ENCODE data around the gene NOS1. TPM values are rescaled to one million over a fixed set of nuclear protein-coding genes. Genes with fewer than 3 reads are reported as not detected.

Gene NOS1
- total RNA-seq, 4 donors from 2014 or later = 0.79 to 1.6 (median 0.96) TPM; not detected in 1

DNA sequence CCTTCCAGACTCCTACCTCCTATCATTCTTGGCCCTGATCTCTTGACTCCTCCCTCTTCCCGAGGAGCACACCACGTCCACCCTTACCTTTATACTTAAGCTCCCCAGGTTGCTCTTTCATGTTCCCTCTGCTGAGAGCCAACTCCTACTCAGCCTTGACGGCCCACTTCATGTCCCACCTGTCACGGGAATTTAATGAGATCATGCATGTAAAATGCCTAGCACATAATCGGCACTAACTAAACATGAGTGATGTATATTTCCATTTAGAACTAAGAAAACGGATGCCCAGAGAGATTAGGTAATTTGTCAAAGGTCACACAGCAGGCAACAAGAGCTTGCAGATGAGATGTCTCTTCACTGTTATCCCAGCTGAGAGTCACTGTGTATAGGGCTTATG lies 45.1 kb downstream of the NOS1 start:
- Histone ChIP-seq H3K4me1 (no peaks in the 10 kb centered on the region), H3K9me3 (no peaks in the 10 kb centered on the region), H3K27me3 (no peaks in the 10 kb centered on the region), H3K27ac (no peak overlapping the region), H3K4me3 (no peak overlapping the region), H3K36me3 (no peaks in the 10 kb centered on the region)
- intact Hi-C loops (cut with DNase I; ENCODE audit: low total_unique reads) = no loop called here
- in situ Hi-C loops (cut with MboI; ENCODE audit: low pct_ligation_motif_present in 1 of 4, low pct_unique_long_range_greater_than_20kb in 1 of 4, low sequenced_read_pairs in 3 of 4) = no loop called here
- WGBS, 2 donors (ENCODE audit: low coverage in 1 of 2) = 81 to 84% methylated on average over 2 to 6 of the region's 6 CpGs
- TF ChIP-seq POLR2AphosphoS5 (IDR thresholded peaks at IDR 0.05) (no peak), EP300 (IDR thresholded peaks at IDR 0.05; ENCODE audit: low read depth) (no peak), POLR2A (IDR thresholded peaks at IDR 0.05) (no peak)
- TF ChIP-seq, protein P1, sequence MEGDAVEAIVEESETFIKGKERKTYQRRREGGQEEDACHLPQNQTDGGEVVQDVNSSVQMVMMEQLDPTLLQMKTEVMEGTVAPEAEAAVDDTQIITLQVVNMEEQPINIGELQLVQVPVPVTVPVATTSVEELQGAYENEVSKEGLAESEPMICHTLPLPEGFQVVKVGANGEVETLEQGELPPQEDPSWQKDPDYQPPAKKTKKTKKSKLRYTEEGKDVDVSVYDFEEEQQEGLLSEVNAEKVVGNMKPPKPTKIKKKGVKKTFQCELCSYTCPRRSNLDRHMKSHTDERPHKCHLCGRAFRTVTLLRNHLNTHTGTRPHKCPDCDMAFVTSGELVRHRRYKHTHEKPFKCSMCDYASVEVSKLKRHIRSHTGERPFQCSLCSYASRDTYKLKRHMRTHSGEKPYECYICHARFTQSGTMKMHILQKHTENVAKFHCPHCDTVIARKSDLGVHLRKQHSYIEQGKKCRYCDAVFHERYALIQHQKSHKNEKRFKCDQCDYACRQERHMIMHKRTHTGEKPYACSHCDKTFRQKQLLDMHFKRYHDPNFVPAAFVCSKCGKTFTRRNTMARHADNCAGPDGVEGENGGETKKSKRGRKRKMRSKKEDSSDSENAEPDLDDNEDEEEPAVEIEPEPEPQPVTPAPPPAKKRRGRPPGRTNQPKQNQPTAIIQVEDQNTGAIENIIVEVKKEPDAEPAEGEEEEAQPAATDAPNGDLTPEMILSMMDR (IDR thresholded peaks at IDR 0.05) = no peak
- DNase-seq = no peak

DNA sequence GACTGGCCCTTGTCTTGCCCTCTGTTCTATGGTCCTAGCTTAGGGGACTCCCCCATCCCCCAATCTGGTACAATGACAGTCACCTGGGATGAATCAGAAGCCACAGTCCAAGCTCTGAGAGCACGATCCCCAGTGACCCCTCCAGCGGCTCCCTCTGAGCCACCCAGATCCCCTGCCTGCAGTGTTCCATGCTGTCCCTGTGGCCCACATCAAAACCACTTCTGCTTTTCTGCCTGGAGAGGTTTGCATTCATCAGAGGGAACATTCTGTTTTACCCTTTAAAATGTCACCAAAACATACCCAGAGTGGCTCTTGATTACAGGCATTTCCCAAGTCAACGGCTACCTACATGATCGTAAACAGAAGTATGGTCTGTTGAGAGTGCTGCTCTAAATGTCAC lies 47.5 kb downstream of the NOS1 start:
- H3K27me3 ChIP-seq = no peaks in the 10 kb centered on the region
- in situ Hi-C loops (cut with MboI; ENCODE audit: low pct_ligation_motif_present in 1 of 4, low pct_unique_long_range_greater_than_20kb in 1 of 4, low sequenced_read_pairs in 3 of 4) = no loop called here
- H3K4me3 ChIP-seq = no peak overlapping the region
- no peak for TF ChIP-seq EP300 (IDR thresholded peaks at IDR 0.05; ENCODE audit: low read depth)
- no peak for TF ChIP-seq POLR2A (IDR thresholded peaks at IDR 0.05)
- TF ChIP-seq, protein P1 (IDR thresholded peaks at IDR 0.05) = no peak
- TF ChIP-seq POLR2AphosphoS5 (IDR thresholded peaks at IDR 0.05) = no peak
- no peaks in the 10 kb centered on the region for H3K9me3 ChIP-seq
- 51 to 60% methylated on average over 1 to 4 of the region's 4 CpGs for WGBS, 2 donors (ENCODE audit: low coverage in 1 of 2)
- no peaks in the 10 kb centered on the region for H3K36me3 ChIP-seq
- intact Hi-C loops (cut with DNase I; ENCODE audit: low total_unique reads) = no loop called here
- no peak overlapping the region for H3K27ac ChIP-seq
- DNase-seq = no peak
- H3K4me1 ChIP-seq = no peaks in the 10 kb centered on the region

DNA sequence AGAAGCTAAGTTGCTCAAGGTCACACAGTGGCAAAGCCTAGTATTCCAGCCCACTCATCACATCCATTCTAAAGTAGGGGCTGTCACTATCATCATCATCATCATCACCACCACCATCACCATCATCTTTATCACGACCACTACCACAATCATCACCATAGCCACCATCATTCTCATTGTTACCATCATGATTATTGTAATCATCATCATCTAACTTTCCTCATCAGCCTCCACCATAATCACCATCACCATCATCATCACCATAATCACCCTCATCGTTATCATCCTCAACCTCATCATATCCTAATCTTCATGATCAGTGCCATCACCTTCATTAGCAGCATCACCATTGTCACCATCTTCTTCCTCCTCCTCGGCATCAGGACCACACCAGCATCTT lies 48.7 kb downstream of the NOS1 start:
- in situ Hi-C loops (cut with MboI; ENCODE audit: low pct_ligation_motif_present in 1 of 4, low pct_unique_long_range_greater_than_20kb in 1 of 4, low sequenced_read_pairs in 3 of 4) = no loop called here
- no peak for TF ChIP-seq POLR2AphosphoS5 (IDR thresholded peaks at IDR 0.05)
- WGBS, 2 donors (ENCODE audit: low coverage in 1 of 2) = 73 to 83% methylated on average over 1 to 3 of the region's 3 CpGs
- Histone ChIP-seq H3K9me3 (no peaks in the 10 kb centered on the region), H3K36me3 (no peaks in the 10 kb centered on the region), H3K27me3 (no peaks in the 10 kb centered on the region), H3K4me1 (no peaks in the 10 kb centered on the region), H3K4me3 (no peak overlapping the region), H3K27ac (no peak overlapping the region)
- no peak for DNase-seq
- intact Hi-C loops (cut with DNase I; ENCODE audit: low total_unique reads) = no loop called here

DNA sequence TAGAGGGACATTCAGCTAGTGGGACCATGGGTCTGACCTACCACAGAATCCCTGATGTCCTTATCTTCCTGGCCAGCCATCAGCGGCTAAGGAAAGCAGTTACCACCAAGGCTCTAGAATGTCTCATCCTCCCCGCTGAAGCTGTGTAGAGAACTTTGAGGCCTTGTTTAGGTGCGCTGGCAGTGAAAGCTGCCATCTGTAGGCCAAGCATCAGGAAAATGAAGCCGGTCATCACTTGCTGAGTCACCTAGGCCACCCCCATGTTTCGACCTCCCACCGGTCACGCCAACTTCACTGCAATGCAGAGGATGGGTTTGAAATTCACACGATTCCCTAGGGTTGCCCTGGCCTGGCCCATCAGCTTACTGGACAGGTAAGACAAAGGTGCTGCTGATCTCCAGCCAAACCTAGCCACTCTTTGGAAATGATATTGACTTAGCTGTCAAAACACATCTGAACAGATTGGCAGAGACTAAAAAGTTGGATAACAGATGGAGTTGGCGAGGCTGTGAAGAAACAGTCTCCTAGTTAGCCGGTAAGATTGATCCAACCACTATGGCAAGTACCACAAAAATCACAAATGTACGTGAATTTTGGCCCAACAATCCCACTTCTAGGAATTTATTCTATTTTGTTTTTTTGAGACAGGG lies 52.0 kb downstream of the NOS1 start:
- H3K36me3 ChIP-seq = no peaks in the 10 kb centered on the region
- no peak overlapping the region for H3K27ac ChIP-seq
- no peaks in the 10 kb centered on the region for H3K9me3 ChIP-seq
- 85 to 89% methylated on average over 6 to 11 of the region's 11 CpGs for WGBS, 2 donors (ENCODE audit: low coverage in 1 of 2)
- no peaks in the 10 kb centered on the region for H3K4me1 ChIP-seq
- intact Hi-C loops (cut with DNase I; ENCODE audit: low total_unique reads) = no loop called here
- H3K4me3 ChIP-seq = no peak overlapping the region
- DNase-seq = no peak
- in situ Hi-C loops (cut with MboI; ENCODE audit: low pct_ligation_motif_present in 1 of 4, low pct_unique_long_range_greater_than_20kb in 1 of 4, low sequenced_read_pairs in 3 of 4) = no loop called here
- TF ChIP-seq, protein P1 (IDR thresholded peaks at IDR 0.05) = no peak
- TF ChIP-seq POLR2A (IDR thresholded peaks at IDR 0.05) (no peak), EP300 (IDR thresholded peaks at IDR 0.05; ENCODE audit: low read depth) (no peak), POLR2AphosphoS5 (IDR thresholded peaks at IDR 0.05) (no peak)
- H3K27me3 ChIP-seq = no peaks in the 10 kb centered on the region

DNA sequence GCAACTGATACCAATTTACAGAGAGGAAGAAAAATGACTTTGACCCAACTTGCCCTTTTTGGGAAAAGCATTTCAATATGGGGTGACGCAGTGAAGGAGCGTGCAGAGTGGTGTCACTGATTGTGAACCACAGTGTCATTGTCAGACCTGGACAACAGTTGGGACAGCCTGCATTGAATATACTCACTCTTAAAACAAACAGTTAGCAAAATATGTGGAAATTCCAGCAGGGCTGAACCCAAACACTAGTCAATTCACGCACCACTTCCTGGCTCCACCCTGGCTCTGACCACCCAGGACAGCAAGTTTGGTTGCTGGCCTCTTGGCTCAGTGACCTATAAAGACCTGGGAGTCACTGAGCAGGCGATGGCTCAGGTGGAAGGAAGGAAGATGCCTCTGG lies 61.3 kb downstream of the NOS1 start:
- no peak overlapping the region for H3K4me3 ChIP-seq
- in situ Hi-C loops (cut with MboI; ENCODE audit: low pct_ligation_motif_present in 1 of 4, low pct_unique_long_range_greater_than_20kb in 1 of 4, low sequenced_read_pairs in 3 of 4) (no loop called here), intact Hi-C loops (cut with DNase I; ENCODE audit: low total_unique reads) (no loop called here)
- H3K27ac ChIP-seq = no peak overlapping the region
- no peak for DNase-seq
- no peaks in the 10 kb centered on the region for H3K4me1 ChIP-seq
- 52% methylated on average over 4 of the region's 4 CpGs; no CpG with 5 or more reads in 1 of the 2 donors for WGBS, 2 donors (ENCODE audit: low coverage in 1 of 2)
- no peaks in the 10 kb centered on the region for H3K36me3 ChIP-seq
- no peaks in the 10 kb centered on the region for H3K9me3 ChIP-seq
- TF ChIP-seq, protein P1 (IDR thresholded peaks at IDR 0.05) = no peak
- no peak for TF ChIP-seq POLR2A (IDR thresholded peaks at IDR 0.05)
- TF ChIP-seq EP300 (IDR thresholded peaks at IDR 0.05; ENCODE audit: low read depth) = no peak
- TF ChIP-seq POLR2AphosphoS5 (IDR thresholded peaks at IDR 0.05) = no peak
- peaks cover 5% of the 10 kb centered on the region for H3K27me3 ChIP-seq

Data from transverse colon (tissue), 4 donors.